Sigmoid colon (tissue), 7 donors: ENCODE results near the gene CCNY. TPM values are rescaled to one million over a fixed set of nuclear protein-coding genes. Genes with fewer than 3 reads are reported as not detected.

ENCODE experiments used
- DNase-seq: peaks from one replicate; pipeline ENCODE4 v3.0.0-alpha.2; 2019
- H3K27ac ChIP-seq, 4 donors: fragments of 200-600 bp; sonication (generic); one replicate each; pipeline ENCODE4 v1.5.1; 2016 to 2019; ENCODE audit warnings: mild to moderate bottlenecking in 1 of 4
- H3K27me3 ChIP-seq, 3 donors: fragments of 200-600 bp; sonication (generic); one replicate each; pipeline ENCODE4 v1.5.1; 2019; ENCODE audit warnings: mild to moderate bottlenecking in 1 of 3
- H3K36me3 ChIP-seq, 4 donors: fragments of 200-600 bp; sonication (generic); one replicate each; pipeline ENCODE4 v1.5.1; 2016 to 2019
- H3K4me1 ChIP-seq, 4 donors: fragments of 200-600 bp; sonication (generic); one replicate each; pipeline ENCODE4 v1.5.1; 2017 to 2019
- H3K4me3 ChIP-seq, 4 donors: fragments of 200-600 bp; sonication (generic); one replicate each; pipeline ENCODE4 v1.5.1; 2017 to 2019; ENCODE audit warnings: mild to moderate bottlenecking in 2 of 4, moderate library complexity in 1 of 4
- H3K9me3 ChIP-seq, 4 donors: fragments of 200-600 bp in 3 of 4; sonication (generic) in 3 of 4; one replicate each; pipeline versions ENCODE4 v1.5.1 to v1.6.1; 2013 to 2019
- CTCF ChIP-seq, 4 experiments: fragments of 450-650 bp in 3 of 4; fragments of 200-600 bp in 1 of 4; IDR thresholded peaks; one replicate each; pipeline ENCODE4 v1.5.1; 2016 to 2019; ENCODE audit warnings: antibody characterized with exemption in 4 of 4, mild to moderate bottlenecking in 3 of 4, moderate library complexity in 2 of 4
- EP300 ChIP-seq, 4 donors: sonication (generic); formaldehyde crosslinking; IDR thresholded peaks; one replicate each; pipeline ENCODE4 v1.6.1; 2017; ENCODE audit warnings: antibody characterized with exemption in 4 of 4
- POLR2A ChIP-seq, 2 donors: fragments of 450-650 bp; IDR thresholded peaks; one replicate each; pipeline ENCODE4 v1.6.1; 2016; ENCODE audit warnings: antibody characterized with exemption in 2 of 2, mild to moderate bottlenecking in 2 of 2, moderate library complexity in 2 of 2
- POLR2AphosphoS5 ChIP-seq, 4 donors: sonication (generic); formaldehyde crosslinking; IDR thresholded peaks; one replicate each; pipeline ENCODE4 v1.6.1; 2017; ENCODE audit warnings: antibody characterized with exemption in 4 of 4
- WGBS, 2 donors: extraction: QIAGEN DNeasy Blood & Tissue Kit; methylation state at CpG; one replicate each; pipeline ENCODE4 v1.1.7; 2013; 5-methylcytosine and 5-hydroxymethylcytosine counted together
- intact Hi-C: fragments of 100-400 bp; cut with DNase I; formaldehyde crosslinking; loops from one replicate; pipeline ENCODE4 v1.15.1; 2023
- polyA plus RNA-seq, 3 donors: library from polyadenylated mRNA; stranded (reverse); fragments of 200-250 nt; gene quantifications; one replicate each; pipeline ENCODE4 v1.2.3, GENCODE V29; 2013
- total RNA-seq, 4 donors: library from RNA; depleted of rRNA; stranded (reverse); fragments of >200 nt; gene quantifications; one replicate each; pipeline ENCODE4 v1.1.0, GENCODE V29; 2016
- donor health status: healthy with polysubstance abuse.
- donor health status: Bipolar disorder and iron deficiency.
- donor health status: healthy.

Gene CCNY
- total and polyA plus RNA-seq, 7 donors: 24.0 to 45.7 (median 35.7) TPM

- no peak for DNase-seq
- H3K27ac ChIP-seq: no peak overlapping the region
- WGBS, 2 donors: 64 to 89% methylated on average over 5 of the region's 5 CpGs
- intact Hi-C loops: no loop called here
- peaks cover 0 to 20% (median 5%) of the 10 kb centered on the region in 4 donors for H3K4me1 ChIP-seq
- no peak overlapping the region for H3K4me3 ChIP-seq
- TF ChIP-seq EP300 (IDR thresholded peaks at IDR 0.05): no peak
- TF ChIP-seq CTCF (IDR thresholded peaks at IDR 0.05): no peak
- TF ChIP-seq POLR2AphosphoS5 (IDR thresholded peaks at IDR 0.05): no peak
- no peak for TF ChIP-seq POLR2A (IDR thresholded peaks at IDR 0.05)
- H3K9me3 ChIP-seq: no peaks in the 10 kb centered on the region
- H3K36me3 ChIP-seq: peaks cover 0 to 4% (median 0%) of the 10 kb centered on the region in 4 donors
- no peaks in the 10 kb centered on the region for H3K27me3 ChIP-seq
These were observed 150.1 kb downstream of the CCNY start for GRCh38 chr10:35486297-35486990.

- TF ChIP-seq EP300 (IDR thresholded peaks at IDR 0.05) (no peak), POLR2AphosphoS5 (IDR thresholded peaks at IDR 0.05) (no peak)
- no peak for DNase-seq
- Histone ChIP-seq H3K27me3 (no peaks in the 10 kb centered on the region), H3K27ac (no peak overlapping the region), H3K9me3 (no peaks in the 10 kb centered on the region), H3K4me1 (peaks cover 0 to 16% (median 3%) of the 10 kb centered on the region in 4 donors), H3K36me3 (peaks cover 0 to 4% (median 0%) of the 10 kb centered on the region in 4 donors), H3K4me3 (no peak overlapping the region)
- 88 to 89% methylated on average over 5 of the region's 5 CpGs for WGBS, 2 donors
- intact Hi-C loops: no loop called here
These were observed 151.2 kb downstream of the CCNY start for GRCh38 chr10:35487336-35488034.

- Histone ChIP-seq H3K27me3 (no peaks in the 10 kb centered on the region), H3K4me1 (peaks cover 0 to 21% (median 10%) of the 10 kb centered on the region in 4 donors), H3K36me3 (peaks cover 0 to 4% (median 0%) of the 10 kb centered on the region in 4 donors), H3K27ac (no peak overlapping the region), H3K4me3 (no peak overlapping the region), H3K9me3 (no peaks in the 10 kb centered on the region)
- no peak for TF ChIP-seq POLR2A (IDR thresholded peaks at IDR 0.05)
- no peak for TF ChIP-seq POLR2AphosphoS5 (IDR thresholded peaks at IDR 0.05)
- TF ChIP-seq CTCF (IDR thresholded peaks at IDR 0.05): no peak
- no peak for TF ChIP-seq EP300 (IDR thresholded peaks at IDR 0.05)
- 94% methylated on average over 9 of the region's 9 CpGs for WGBS, 2 donors
- intact Hi-C loops: no loop called here
- no peak for DNase-seq
These were observed 151.9 kb downstream of the CCNY start for GRCh38 chr10:35488228-35488627.

- peaks cover 0 to 41% (median 36%) of the 10 kb centered on the region in 4 donors for H3K4me1 ChIP-seq
- no peak for DNase-seq
- no peaks in the 10 kb centered on the region for H3K27me3 ChIP-seq
- no peaks in the 10 kb centered on the region for H3K9me3 ChIP-seq
- H3K36me3 ChIP-seq: no peaks in the 10 kb centered on the region
- TF ChIP-seq POLR2A (IDR thresholded peaks at IDR 0.05) (no peak), POLR2AphosphoS5 (IDR thresholded peaks at IDR 0.05) (no peak), EP300 (IDR thresholded peaks at IDR 0.05) (no peak), CTCF (IDR thresholded peaks at IDR 0.05) (no peak)
- WGBS, 2 donors: 52 to 81% methylated on average over 10 of the region's 10 CpGs
- no peak overlapping the region for H3K27ac ChIP-seq
- H3K4me3 ChIP-seq: no peak overlapping the region
- intact Hi-C loops: no loop called here
These were observed 156.3 kb downstream of the CCNY start for GRCh38 chr10:35492386-35493195.
